Mesothelial cell of epicardium (in vitro differentiated cells): Measurements from ENCODE around the gene CHML. TPM values are rescaled to one million over a fixed set of nuclear protein-coding genes. Genes with fewer than 3 reads are reported as not detected.

ENCODE experiments used
- DNase-seq, 2 experiments: peaks; one replicate each; pipeline ENCODE4 v3.0.0; 2021; ENCODE audit warnings: low spot score in 2 of 2; ENCODE audit not compliant: unreplicated experiment in 2 of 2
- H3K27ac Mint-ChIP-seq: 2 replicates; pipeline ENCODE4 v1.8.0; 2021; ENCODE audit warnings: mixed read lengths
- H3K27me3 Mint-ChIP-seq: 2 replicates; pipeline ENCODE4 v1.8.0; 2021; ENCODE audit warnings: low read depth, mixed read lengths
- H3K36me3 Mint-ChIP-seq: 2 replicates; pipeline ENCODE4 v1.8.0; 2021; ENCODE audit warnings: mixed read lengths
- H3K4me1 Mint-ChIP-seq: 2 replicates; pipeline ENCODE4 v1.8.0; 2021; ENCODE audit warnings: mixed read lengths
- H3K4me3 Mint-ChIP-seq: 2 replicates; pipeline ENCODE4 v1.8.0; 2021; ENCODE audit warnings: mild to moderate bottlenecking, moderate library complexity, mixed read lengths
- H3K9me3 Mint-ChIP-seq: 2 replicates; pipeline ENCODE4 v1.8.0; 2021; ENCODE audit warnings: mixed read lengths
- CTCF ChIP-seq: fragments of 200-600 bp; sonication (generic); IDR thresholded peaks from one replicate; pipeline ENCODE4 v1.5.0; 2021; ENCODE audit warnings: antibody characterized with exemption; ENCODE audit not compliant: unreplicated experiment
- total RNA-seq: library from RNA; stranded (reverse); gene quantifications from 3 replicates; pipeline ENCODE4 v1.2.1, GENCODE V29; 2021

The CHML gene
- total RNA-seq, 1 donor from 2014 or later: 21.2 TPM

GRCh38 chr1:241644259-241644658 is 4.1 kb upstream of the CHML start:
- Mint-ChIP-seq H3K9me3 (peaks cover 16% of the 10 kb centered on the region), H3K27me3 (no peaks in the 10 kb centered on the region), H3K4me3 (no peak overlapping the region), H3K36me3 (no peaks in the 10 kb centered on the region), H3K4me1 (peaks cover 3% of the 10 kb centered on the region), H3K27ac (no peak overlapping the region)
- TF ChIP-seq CTCF: no peak
- DNase-seq: no peak

DNA sequence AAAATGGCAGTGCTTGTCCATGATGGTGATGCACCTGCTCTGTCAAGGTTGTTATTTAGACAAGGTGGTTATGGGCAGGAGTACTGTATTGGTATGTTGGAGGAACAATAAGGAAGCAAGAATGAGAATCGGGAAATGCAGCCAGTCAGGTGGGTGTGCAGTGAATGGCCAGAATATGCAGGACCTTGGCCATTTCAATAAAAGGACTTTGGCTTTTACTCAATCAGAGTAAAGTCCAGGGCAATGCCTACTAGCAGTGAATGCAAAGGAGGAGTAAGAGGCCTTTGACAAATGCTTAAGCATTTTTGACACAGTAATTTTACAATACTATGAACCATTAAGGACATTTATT is 2.4 kb upstream of the CHML start:
- Mint-ChIP-seq H3K36me3 (no peaks in the 10 kb centered on the region), H3K4me3 (no peak overlapping the region), H3K27ac (no peak overlapping the region), H3K9me3 (peaks cover 16% of the 10 kb centered on the region), H3K4me1 (peaks cover 18% of the 10 kb centered on the region), H3K27me3 (no peaks in the 10 kb centered on the region)
- TF ChIP-seq CTCF: no peak
- DNase-seq: no peak

DNA sequence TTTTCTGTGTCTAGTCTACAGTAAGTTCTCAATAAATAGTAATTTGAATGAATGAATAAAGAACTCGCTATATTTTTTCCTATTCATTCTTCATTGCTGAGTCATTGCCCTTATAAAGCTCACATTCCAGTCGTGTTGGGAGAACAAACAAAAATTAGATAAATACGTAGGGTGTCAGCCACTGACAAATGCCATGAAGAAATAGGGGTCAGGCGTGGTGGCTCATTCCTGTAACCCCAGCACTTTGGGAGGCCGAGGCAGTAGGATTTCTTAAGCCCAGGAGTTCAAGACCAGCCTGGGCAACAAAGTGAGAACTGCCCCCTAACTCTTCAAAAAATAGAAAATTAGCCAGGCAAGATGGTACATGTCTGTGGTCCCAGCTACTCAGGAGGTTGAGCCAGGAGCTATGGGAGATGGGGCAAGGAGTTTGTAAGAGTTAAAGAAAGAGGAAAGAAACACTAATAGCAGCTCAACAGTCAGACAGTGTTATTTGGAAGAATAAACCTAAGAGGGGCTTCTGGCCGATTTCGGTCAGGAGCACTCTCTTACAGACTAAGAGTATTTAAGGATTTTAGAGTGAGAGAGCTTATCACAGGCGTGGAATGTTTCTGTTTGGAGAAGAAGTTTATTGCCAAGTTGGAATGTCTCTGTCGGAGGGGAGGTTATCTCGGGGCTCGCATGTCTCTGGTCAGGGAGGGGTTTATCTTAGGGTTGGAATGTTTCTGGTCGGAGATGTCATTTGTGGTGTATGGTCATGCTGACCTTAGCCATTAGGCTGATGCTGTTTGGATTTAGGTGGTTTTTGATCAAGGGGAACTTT is 1.8 kb upstream of the CHML start:
- no peak overlapping the region for H3K4me3 Mint-ChIP-seq

GRCh38 chr1:241640867-241641622 is 876 bp upstream of the CHML start:
- Mint-ChIP-seq H3K27me3 (no peaks in the 10 kb centered on the region), H3K4me3 (peak overlapping the region; percentile 65), H3K36me3 (no peaks in the 10 kb centered on the region), H3K4me1 (peaks cover 29% of the 10 kb centered on the region), H3K9me3 (peaks cover 16% of the 10 kb centered on the region), H3K27ac (peak overlapping the region; percentile 89)
- no peak for TF ChIP-seq CTCF
- DNase-seq: no peak

More for the DNA sequence above, 1.8 kb upstream of the CHML start:
- DNase-seq: no peak
- TF ChIP-seq CTCF: no peak
- Mint-ChIP-seq H3K27ac (no peak overlapping the region), H3K9me3 (peaks cover 16% of the 10 kb centered on the region), H3K4me1 (peaks cover 23% of the 10 kb centered on the region), H3K27me3 (no peaks in the 10 kb centered on the region), H3K36me3 (no peaks in the 10 kb centered on the region)

GRCh38 chr1:241639623-241640148 is 483 bp downstream of the CHML start:
- H3K27me3 Mint-ChIP-seq: no peaks in the 10 kb centered on the region
- peak overlapping the region; percentile 83 for H3K4me3 Mint-ChIP-seq
- peaks cover 10% of the 10 kb centered on the region for H3K36me3 Mint-ChIP-seq
- peaks cover 24% of the 10 kb centered on the region for H3K9me3 Mint-ChIP-seq
- H3K4me1 Mint-ChIP-seq: peaks cover 29% of the 10 kb centered on the region
- DNase-seq: peak in 1 of 2 experiments; percentile 29
- peak overlapping the region; percentile 48 for H3K27ac Mint-ChIP-seq
- TF ChIP-seq CTCF: no peak
